ENCODE data around the gene CHCHD6. TPM values are rescaled to one million over a fixed set of nuclear protein-coding genes. Genes with fewer than 3 reads are reported as not detected.

CHCHD6 gene
- total RNA-seq, 1 experiment from 2014 or later, result 29.6 TPM

- peaks cover 22% of the 10 kb centered on the region for H3K4me1 Mint-ChIP-seq (ENCODE audit: insufficient read depth, unreplicated experiment)
- H3K27me3 Mint-ChIP-seq (ENCODE audit: insufficient read depth, unreplicated experiment), result no peaks in the 10 kb centered on the region
- ChIA-PET CTCF (interaction anchor here (0.5 to 2.8 kb wide), 11 partner anchors 8 to 626 kb away, joined by 3 to 17 read pairs (median 3); no protein-coding TSS in a partner anchor), POLR2A (interaction anchor here (0.6 to 2.9 kb wide), 3 partner anchors 9 to 473 kb away, joined by 3 to 18 read pairs (median 16); no protein-coding TSS in a partner anchor)
- H3K36me3 Mint-ChIP-seq (ENCODE audit: insufficient read depth, unreplicated experiment), result peaks cover under 1% of the 10 kb centered on the region
- no peak for TF ChIP-seq CTCF (IDR thresholded peaks at IDR 0.05; ENCODE audit: unreplicated experiment)
- intact Hi-C loops (cut with micrococcal nuclease), result loop anchor here (1.0 to 5.0 kb wide), 3 partner anchors 320 to 563 kb away; no protein-coding TSS in a partner anchor
- H3K27ac Mint-ChIP-seq (ENCODE audit: low read depth, unreplicated experiment), result no peak overlapping the region
- BruUV-seq (replicated peaks), result no TSS peak
- peak; percentile 34 for DNase-seq (ENCODE audit: unreplicated experiment)
- H3K4me3 Mint-ChIP-seq (ENCODE audit: unreplicated experiment), result peak overlapping the region; percentile 69
- no peaks in the 10 kb centered on the region for H3K9me3 Mint-ChIP-seq (ENCODE audit: unreplicated experiment)
Observed at GRCh38 chr3:126983653-126984390, 279.8 kb downstream of the CHCHD6 start.

DNA sequence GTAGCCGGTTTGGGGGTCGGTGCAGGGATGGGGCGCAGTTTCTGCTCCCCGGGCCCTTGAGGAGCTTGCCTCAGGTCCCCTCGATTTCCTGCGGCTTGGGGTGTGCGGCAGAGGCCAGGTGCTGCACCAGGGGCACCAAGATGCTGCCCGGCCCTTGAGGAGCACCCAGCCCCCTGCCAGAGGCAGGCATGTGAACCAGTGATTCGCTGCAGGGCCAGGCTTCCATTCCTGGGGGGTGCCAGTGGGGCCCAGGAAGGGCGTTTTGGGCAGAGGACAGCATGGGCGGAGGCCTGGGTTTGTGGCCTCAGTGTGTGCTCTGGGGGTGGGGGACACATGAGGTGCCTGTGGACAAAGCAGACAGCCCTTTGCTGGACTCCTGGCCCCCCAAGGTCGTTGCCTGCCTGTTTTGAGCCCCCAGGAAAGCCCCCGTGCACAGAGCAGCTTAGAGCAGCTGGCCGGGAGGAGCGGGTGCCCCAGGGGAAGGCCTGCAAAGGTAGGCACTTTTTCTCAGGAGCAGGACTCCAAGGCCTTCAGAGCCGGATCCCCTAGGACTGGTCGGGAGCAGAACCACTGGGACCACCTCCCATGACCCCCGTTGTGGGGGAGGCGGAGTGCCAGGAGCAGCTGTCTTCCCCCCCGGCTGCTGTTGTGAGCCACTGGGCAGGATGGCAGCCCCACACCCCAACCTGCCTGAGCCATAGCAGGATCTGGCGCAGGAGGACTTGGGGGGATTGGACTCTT is 280.5 kb downstream of the CHCHD6 start:
- Mint-ChIP-seq H3K9me3 (ENCODE audit: unreplicated experiment) (no peaks in the 10 kb centered on the region), H3K4me1 (ENCODE audit: insufficient read depth, unreplicated experiment) (peaks cover 22% of the 10 kb centered on the region), H3K27ac (ENCODE audit: low read depth, unreplicated experiment) (no peak overlapping the region), H3K27me3 (ENCODE audit: insufficient read depth, unreplicated experiment) (no peaks in the 10 kb centered on the region), H3K36me3 (ENCODE audit: insufficient read depth, unreplicated experiment) (peaks cover 8% of the 10 kb centered on the region), H3K4me3 (ENCODE audit: unreplicated experiment) (peak overlapping the region; percentile 69)
- ChIA-PET POLR2A (interaction anchor here (0.6 to 2.9 kb wide), 5 partner anchors 10 to 472 kb away, joined by 3 to 18 read pairs (median 4); no protein-coding TSS in a partner anchor), CTCF (interaction anchor here (0.6 to 2.8 kb wide), 13 partner anchors 7 to 1348 kb away, joined by 3 to 17 read pairs (median 4); no protein-coding TSS in a partner anchor)
- DNase-seq (ENCODE audit: unreplicated experiment), result no peak
- intact Hi-C loops (cut with micrococcal nuclease), result loop anchor here (1.0 to 5.0 kb wide), 2 partner anchors 320 to 563 kb away; no protein-coding TSS in a partner anchor
- no peak for TF ChIP-seq CTCF (IDR thresholded peaks at IDR 0.05; ENCODE audit: unreplicated experiment)
- no TSS peak for BruUV-seq (replicated peaks)

DNA sequence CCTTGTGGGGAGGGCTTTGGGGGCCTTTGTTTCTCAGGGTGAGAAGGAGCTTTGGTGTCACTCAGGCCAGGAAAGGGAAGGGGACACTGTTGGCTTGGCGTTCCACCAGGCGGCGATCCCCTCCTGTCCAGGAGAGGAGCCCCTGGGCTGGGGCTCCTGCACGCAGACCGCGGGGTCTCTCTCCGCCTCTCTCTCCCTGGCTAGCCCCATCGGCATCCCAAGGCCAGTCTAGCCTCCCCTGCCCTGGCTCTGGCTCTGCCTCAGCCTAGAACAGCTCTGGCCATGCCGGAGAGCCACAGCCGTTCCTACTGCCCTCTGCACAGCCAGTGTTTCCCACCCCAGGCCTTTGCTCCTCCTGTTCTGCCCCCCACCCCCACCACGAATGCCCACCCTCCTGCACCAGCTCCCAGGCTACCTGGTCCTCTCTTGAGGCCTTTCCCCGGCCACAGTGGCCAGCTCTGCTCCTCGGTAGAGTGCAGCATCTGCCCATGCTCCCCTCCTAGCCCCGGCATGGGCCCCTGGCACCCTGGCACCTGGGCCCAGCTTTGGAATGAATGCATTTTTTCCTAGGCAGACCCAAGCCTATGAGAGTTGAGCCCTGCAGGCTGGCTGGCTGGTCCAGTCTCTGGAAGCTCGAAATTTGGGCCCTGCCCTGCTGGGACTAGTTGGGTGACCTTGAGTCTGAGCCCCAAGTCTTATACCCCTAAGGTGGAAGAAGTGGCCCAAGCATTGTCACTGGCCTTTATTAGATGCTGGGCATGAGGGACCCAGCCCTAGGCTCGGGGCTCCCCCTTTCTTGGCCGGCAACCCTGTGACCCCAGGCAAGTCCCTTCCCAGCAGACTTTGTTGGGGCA is 281.3 kb downstream of the CHCHD6 start:
- Mint-ChIP-seq H3K36me3 (ENCODE audit: insufficient read depth, unreplicated experiment) (peaks cover 11% of the 10 kb centered on the region), H3K27ac (ENCODE audit: low read depth, unreplicated experiment) (no peak overlapping the region), H3K4me3 (ENCODE audit: unreplicated experiment) (peak overlapping the region; percentile 69), H3K27me3 (ENCODE audit: insufficient read depth, unreplicated experiment) (no peaks in the 10 kb centered on the region), H3K4me1 (ENCODE audit: insufficient read depth, unreplicated experiment) (peaks cover 22% of the 10 kb centered on the region), H3K9me3 (ENCODE audit: unreplicated experiment) (no peaks in the 10 kb centered on the region)
- POLR2A ChIA-PET, result interaction anchor here (0.6 to 2.9 kb wide), 5 partner anchors 9 to 471 kb away, joined by 3 to 16 read pairs (median 4); no protein-coding TSS in a partner anchor
- no TSS peak for BruUV-seq (replicated peaks)
- TF ChIP-seq CTCF (IDR thresholded peaks at IDR 0.05; ENCODE audit: unreplicated experiment), result no peak
- no peak for DNase-seq (ENCODE audit: unreplicated experiment)
- CTCF ChIA-PET, result interaction anchor here (0.6 to 2.8 kb wide), 7 partner anchors 118 to 1347 kb away, joined by 3 to 17 read pairs (median 4); no protein-coding TSS in a partner anchor
- intact Hi-C loops (cut with micrococcal nuclease), result no loop called here
